NCI-H2081 treated with DMSO at 0.1 percent for 48 hours (cell line): Measurements from ENCODE around the gene MASP2.
"Not testable (repeated sequence)": the region's sequence is repeated elsewhere in the genome, so short reads cannot be mapped to it uniquely, and the experiment has no call there.

ENCODE experiments used
- DNase-seq: peaks from one replicate; lab custom pipeline; 2025; lab: John Stamatoyannopoulos, UW

The MASP2 gene

GRCh38 chr1:11037740-11038182 lies 9.3 kb downstream of the MASP2 start:
- DNase-seq = peak; percentile 52

- not testable (repeated sequence) for DNase-seq
These were observed 9.9 kb downstream of the MASP2 start for GRCh38 chr1:11037019-11037739.

GRCh38 chr1:11031624-11032262 lies 15.3 kb downstream of the MASP2 start:
- no peak for DNase-seq

GRCh38 chr1:11030865-11031264 lies 16.2 kb downstream of the MASP2 start:
- DNase-seq = no peak

GRCh38 chr1:11028018-11028417 lies 19.0 kb downstream of the MASP2 start:
- DNase-seq = no peak

GRCh38 chr1:11027316-11027715 lies 19.7 kb downstream of the MASP2 start:
- no peak for DNase-seq

- no peak for DNase-seq
These were observed 20.1 kb downstream of the MASP2 start for GRCh38 chr1:11026903-11027302.

GRCh38 chr1:11026052-11026451 lies 21.0 kb downstream of the MASP2 start:
- no peak for DNase-seq

GRCh38 chr1:11025618-11026017 lies 21.4 kb downstream of the MASP2 start:
- no peak for DNase-seq

GRCh38 chr1:11024874-11025203 lies 22.2 kb downstream of the MASP2 start:
- DNase-seq = no peak

- DNase-seq = no peak
These were observed 22.7 kb downstream of the MASP2 start for GRCh38 chr1:11024154-11024873.

GRCh38 chr1:11023201-11023600 lies 23.8 kb downstream of the MASP2 start:
- no peak for DNase-seq

- DNase-seq = no peak
These were observed 27.1 kb downstream of the MASP2 start for GRCh38 chr1:11019971-11020370.

- DNase-seq = not testable (repeated sequence)
These were observed 27.7 kb downstream of the MASP2 start for GRCh38 chr1:11019358-11019757.

- no peak for DNase-seq
These were observed 33.9 kb downstream of the MASP2 start for GRCh38 chr1:11013160-11013531.

- peak; percentile 53 for DNase-seq
These were observed 34.5 kb downstream of the MASP2 start, which contains the start of gene TARDBP for GRCh38 chr1:11012260-11013159. TSS of gene TARDBP (plus strand) at chr1:11012654. CDS start at chr1:11013728, 1,074 bp downstream.

- DNase-seq = no peak
These were observed 46.5 kb downstream of the MASP2 start for GRCh38 chr1:11000526-11000925.

GRCh38 chr1:10996100-10996499 lies 50.9 kb downstream of the MASP2 start:
- no peak for DNase-seq

GRCh38 chr1:10992864-10993263 lies 54.2 kb downstream of the MASP2 start:
- no peak for DNase-seq

GRCh38 chr1:10992004-10992403 lies 55.0 kb downstream of the MASP2 start:
- DNase-seq = not testable (repeated sequence)

- DNase-seq = no peak
These were observed 56.2 kb downstream of the MASP2 start for GRCh38 chr1:10990828-10991227.

GRCh38 chr1:10989920-10990516 lies 57.0 kb downstream of the MASP2 start:
- DNase-seq = not testable (repeated sequence)
